C4-2B (cell line): ENCODE data around the gene CORO1A.

Experiments used
- ZFX ChIP-seq: fragments of 450-650 bp; IDR thresholded peaks from 2 replicates; pipeline ENCODE4 v1.6.1; 2017
- TF ChIP-seq, protein P1 (sequence below): fragments of 450-650 bp; conservative IDR thresholded peaks from 2 replicates; pipeline ENCODE4 v1.5.1; 2017; ENCODE audit warnings: mild to moderate bottlenecking

DNA sequence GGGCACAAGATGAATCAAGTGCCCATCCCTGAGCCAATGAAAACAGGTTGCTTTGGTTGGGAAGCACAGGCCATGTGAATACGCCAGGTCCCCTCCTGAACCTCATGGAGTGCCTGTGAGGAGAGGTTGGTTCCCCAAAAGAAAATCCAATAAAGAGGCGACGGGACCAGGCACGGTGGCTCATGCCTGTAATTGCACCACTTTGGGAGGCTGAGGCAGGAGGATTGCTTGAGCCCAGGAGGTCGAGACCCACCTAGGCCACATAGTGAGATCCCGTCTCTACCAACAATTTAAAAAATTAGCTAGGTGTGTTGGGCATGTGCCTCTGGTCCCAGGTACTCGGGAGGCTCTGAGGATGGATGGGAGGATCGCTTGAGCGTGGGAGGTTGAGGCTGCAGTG, 3.5 kb upstream of the CORO1A start:
- TF ChIP-seq, protein P1, sequence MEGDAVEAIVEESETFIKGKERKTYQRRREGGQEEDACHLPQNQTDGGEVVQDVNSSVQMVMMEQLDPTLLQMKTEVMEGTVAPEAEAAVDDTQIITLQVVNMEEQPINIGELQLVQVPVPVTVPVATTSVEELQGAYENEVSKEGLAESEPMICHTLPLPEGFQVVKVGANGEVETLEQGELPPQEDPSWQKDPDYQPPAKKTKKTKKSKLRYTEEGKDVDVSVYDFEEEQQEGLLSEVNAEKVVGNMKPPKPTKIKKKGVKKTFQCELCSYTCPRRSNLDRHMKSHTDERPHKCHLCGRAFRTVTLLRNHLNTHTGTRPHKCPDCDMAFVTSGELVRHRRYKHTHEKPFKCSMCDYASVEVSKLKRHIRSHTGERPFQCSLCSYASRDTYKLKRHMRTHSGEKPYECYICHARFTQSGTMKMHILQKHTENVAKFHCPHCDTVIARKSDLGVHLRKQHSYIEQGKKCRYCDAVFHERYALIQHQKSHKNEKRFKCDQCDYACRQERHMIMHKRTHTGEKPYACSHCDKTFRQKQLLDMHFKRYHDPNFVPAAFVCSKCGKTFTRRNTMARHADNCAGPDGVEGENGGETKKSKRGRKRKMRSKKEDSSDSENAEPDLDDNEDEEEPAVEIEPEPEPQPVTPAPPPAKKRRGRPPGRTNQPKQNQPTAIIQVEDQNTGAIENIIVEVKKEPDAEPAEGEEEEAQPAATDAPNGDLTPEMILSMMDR = no peak
- TF ChIP-seq ZFX = no peak
